OCI-LY1 (cell line): ENCODE measurements around the gene UBXN6.

ENCODE experiments used
- EZH2 ChIP-seq: fragments of 200-600 bp; sonication (generic), shearing (Covaris generic); IDR thresholded peaks from 2 replicates; pipeline ENCODE4 v1.8.0; 2017; ENCODE audit warnings: borderline replicate concordance, mixed run types, mild to moderate bottlenecking, antibody characterized with exemption, low read length, moderate library complexity, mixed read lengths
- TF ChIP-seq, protein P1 (sequence below): fragments of 200-600 bp; sonication (generic), shearing (Covaris generic); IDR thresholded peaks from 2 replicates; pipeline ENCODE4 v1.5.1; 2017; ENCODE audit warnings: mild to moderate bottlenecking, antibody characterized with exemption, low read length, moderate library complexity, mixed read lengths

GRCh38 chr19:4423416-4424126, 34.0 kb downstream of the UBXN6 start:
- TF ChIP-seq, protein P1, sequence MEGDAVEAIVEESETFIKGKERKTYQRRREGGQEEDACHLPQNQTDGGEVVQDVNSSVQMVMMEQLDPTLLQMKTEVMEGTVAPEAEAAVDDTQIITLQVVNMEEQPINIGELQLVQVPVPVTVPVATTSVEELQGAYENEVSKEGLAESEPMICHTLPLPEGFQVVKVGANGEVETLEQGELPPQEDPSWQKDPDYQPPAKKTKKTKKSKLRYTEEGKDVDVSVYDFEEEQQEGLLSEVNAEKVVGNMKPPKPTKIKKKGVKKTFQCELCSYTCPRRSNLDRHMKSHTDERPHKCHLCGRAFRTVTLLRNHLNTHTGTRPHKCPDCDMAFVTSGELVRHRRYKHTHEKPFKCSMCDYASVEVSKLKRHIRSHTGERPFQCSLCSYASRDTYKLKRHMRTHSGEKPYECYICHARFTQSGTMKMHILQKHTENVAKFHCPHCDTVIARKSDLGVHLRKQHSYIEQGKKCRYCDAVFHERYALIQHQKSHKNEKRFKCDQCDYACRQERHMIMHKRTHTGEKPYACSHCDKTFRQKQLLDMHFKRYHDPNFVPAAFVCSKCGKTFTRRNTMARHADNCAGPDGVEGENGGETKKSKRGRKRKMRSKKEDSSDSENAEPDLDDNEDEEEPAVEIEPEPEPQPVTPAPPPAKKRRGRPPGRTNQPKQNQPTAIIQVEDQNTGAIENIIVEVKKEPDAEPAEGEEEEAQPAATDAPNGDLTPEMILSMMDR = no peak
- TF ChIP-seq EZH2 = no peak
